Spinal cord (tissue), 10 donors: Measurements from ENCODE around the gene ZNF384. TPM values are rescaled to one million over a fixed set of nuclear protein-coding genes. Genes with fewer than 3 reads are reported as not detected.
"Not testable (repeated sequence)": the region's sequence is repeated elsewhere in the genome, so short reads cannot be mapped to it uniquely, and the experiment has no call there.

Experiments used
- DNase-seq, 6 donors: peaks; one replicate each; pipeline versions ENCODE4 v3.0.0 to v3.0.0-alpha.2; 2013 to 2015; ENCODE audit warnings: low spot score in 6 of 6, low read depth in 4 of 6
- H3K27ac ChIP-seq: one replicate; pipeline ENCODE4 v1.5.1; 2013; ENCODE audit warnings: low read depth, low read length, control low read depth
- H3K27me3 ChIP-seq: one replicate; pipeline ENCODE4 v1.6.1; 2013; ENCODE audit warnings: low read length; ENCODE audit not compliant: control insufficient read depth, insufficient read depth
- H3K36me3 ChIP-seq: one replicate; pipeline ENCODE4 v1.6.1; 2013; ENCODE audit warnings: low read length; ENCODE audit not compliant: control insufficient read depth, insufficient read depth
- H3K4me1 ChIP-seq: one replicate; pipeline ENCODE4 v1.6.1; 2013; ENCODE audit warnings: low read length; ENCODE audit not compliant: control insufficient read depth, insufficient read depth
- H3K4me3 ChIP-seq: one replicate; pipeline ENCODE4 v1.5.1; 2013; ENCODE audit warnings: low read depth, low read length, control low read depth
- H3K9me3 ChIP-seq: one replicate; pipeline ENCODE4 v1.6.1; 2013; ENCODE audit warnings: low read length; ENCODE audit not compliant: control insufficient read depth, insufficient read depth
- WGBS: methylation state at CpG from one replicate; pipeline ENCODE4 v1.1.5; 2013; ENCODE audit warnings: missing lambda C conversion rate; ENCODE audit not compliant: insufficient coverage; 5-methylcytosine and 5-hydroxymethylcytosine counted together
- polyA plus RNA-seq, 2 donors: library from polyadenylated mRNA; unstranded; fragments of 120-200 nt; gene quantifications; one replicate each; pipeline ENCODE4 v1.2.1, GENCODE V29; 2013; ENCODE audit not compliant: insufficient read length in 2 of 2
- total RNA-seq, 2 donors: library from RNA; depleted of rRNA in 1 of 2; stranded (reverse); fragments of 120-200 nt in 1 of 2; fragments of >200 nt in 1 of 2; gene quantifications; one replicate each; pipeline versions ENCODE4 v1.2.3 to v1.2.4, GENCODE V29; 2013 to 2014
- donor health status: healthy.

ZNF384 gene
- total and polyA plus RNA-seq, 4 donors = 14.9 to 80.2 (median 50.2) TPM

- DNase-seq = peak; percentile 91 to 99 (median 96)
- 0% methylated on average over 48 of the region's 49 CpGs for WGBS
- peak within 1 kb of the TSS; percentile 97 for H3K27ac ChIP-seq
- H3K27me3 ChIP-seq = peaks cover 2% of the 10 kb centered on the region
- peaks cover 15% of the 10 kb centered on the region for H3K36me3 ChIP-seq
- no peaks in the 10 kb centered on the region for H3K9me3 ChIP-seq
- peak within 1 kb of the TSS; percentile 98 for H3K4me3 ChIP-seq
- H3K4me1 ChIP-seq = peaks cover 13% of the 10 kb centered on the region
Observed at GRCh38 chr12:6723607-6724408, 34.6 kb upstream of the ZNF384 start, which contains the start of gene COPS7A. COPS7A (plus strand) TSS chr12:6724046; CDS start chr12:6724657, 611 bp downstream.

- Histone ChIP-seq H3K4me3 (no peak overlapping the region), H3K27me3 (peaks cover 2% of the 10 kb centered on the region), H3K4me1 (peaks cover 13% of the 10 kb centered on the region), H3K27ac (no peak overlapping the region), H3K36me3 (peaks cover 7% of the 10 kb centered on the region), H3K9me3 (no peaks in the 10 kb centered on the region)
- no peak for DNase-seq
- WGBS = 100% methylated on average over 1 of the region's 3 CpGs
Observed at GRCh38 chr12:6722863-6723262, 33.7 kb upstream of the ZNF384 start.

- WGBS = 73% methylated on average over 2 of the region's 10 CpGs
Observed at GRCh38 chr12:6716874-6717437, 27.8 kb upstream of the ZNF384 start.

DNA sequence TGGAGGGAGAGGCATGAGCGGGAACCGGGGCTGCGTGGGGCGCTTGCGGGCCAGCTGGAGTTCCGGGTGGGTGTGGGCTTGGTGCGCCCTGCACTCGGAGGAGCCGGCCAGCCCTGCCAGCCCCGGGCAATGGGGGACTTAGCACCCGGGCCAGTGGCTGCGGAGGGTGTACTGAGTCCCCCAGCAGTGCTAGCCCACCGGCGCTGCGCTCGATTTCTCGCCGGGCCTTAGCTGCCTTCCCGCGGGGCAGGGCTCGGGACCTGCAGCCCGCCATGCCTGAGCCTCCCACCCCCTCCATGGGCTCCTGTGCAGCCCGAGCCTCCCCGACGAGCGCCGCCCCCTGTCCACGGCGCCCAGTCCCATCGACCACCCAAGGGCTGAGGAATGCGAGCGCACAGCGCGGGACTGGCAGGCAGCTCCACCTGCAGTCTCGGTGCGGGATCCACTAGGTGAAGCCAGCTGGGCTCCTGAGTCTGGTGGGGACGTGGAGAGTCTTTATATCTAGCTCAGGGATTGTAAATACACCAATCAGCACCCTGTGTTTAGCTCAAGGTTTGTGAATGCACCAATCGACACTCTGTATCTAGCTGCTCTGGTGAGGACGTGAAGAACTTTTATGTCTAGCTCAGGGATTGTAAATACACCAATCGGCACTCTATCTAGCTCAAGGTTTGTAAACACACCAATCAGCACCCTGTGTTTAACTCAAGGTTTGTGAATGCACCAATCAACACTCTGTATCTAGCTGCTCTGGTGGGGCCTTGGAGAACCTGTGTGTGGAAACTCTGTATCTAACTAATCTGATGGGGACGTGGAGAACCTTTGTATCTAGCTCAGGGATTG lies 27.1 kb upstream of the ZNF384 start:
- not testable (repeated sequence) for H3K27me3 ChIP-seq, H3K9me3 ChIP-seq, H3K4me1 ChIP-seq, DNase-seq, H3K27ac ChIP-seq, H3K4me3 ChIP-seq, H3K36me3 ChIP-seq
- 95% methylated on average over 10 of the region's 41 CpGs for WGBS

More at GRCh38 chr12:6716874-6717437, 27.8 kb upstream of the ZNF384 start:
- Histone ChIP-seq H3K27ac (no peak overlapping the region), H3K4me1 (no peaks in the 10 kb centered on the region), H3K36me3 (no peaks in the 10 kb centered on the region), H3K4me3 (no peak overlapping the region), H3K27me3 (peaks cover 2% of the 10 kb centered on the region), H3K9me3 (no peaks in the 10 kb centered on the region)
- no peak for DNase-seq

DNA sequence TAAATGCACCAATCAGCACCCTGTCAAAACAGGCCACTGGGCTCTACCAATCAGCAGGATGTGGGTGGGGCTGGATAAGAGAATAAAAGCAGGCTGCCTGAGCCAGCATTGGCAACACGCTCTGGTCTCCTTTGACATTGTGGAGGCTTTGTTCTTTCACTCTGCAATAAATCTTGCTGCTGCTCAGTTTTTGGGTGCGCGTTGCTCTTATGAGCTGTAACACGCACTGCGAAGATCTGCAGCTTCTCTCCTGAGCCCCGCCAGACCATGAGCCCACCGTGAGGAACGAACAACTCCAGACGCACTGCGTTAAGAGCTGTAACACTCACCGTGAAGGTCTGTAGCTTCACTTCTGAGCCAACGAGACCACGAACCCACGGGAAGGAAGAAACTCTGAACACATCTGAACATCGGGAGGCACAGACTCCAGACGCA lies 19.8 kb upstream of the ZNF384 start:
- Histone ChIP-seq H3K9me3 (no peaks in the 10 kb centered on the region), H3K27ac (no peak overlapping the region), H3K4me3 (no peak overlapping the region), H3K4me1 (no peaks in the 10 kb centered on the region), H3K36me3 (no peaks in the 10 kb centered on the region), H3K27me3 (no peaks in the 10 kb centered on the region)
- 64% methylated on average over 16 of the region's 16 CpGs for WGBS
- DNase-seq = no peak

GRCh38 chr12:6708351-6708750 lies 19.2 kb upstream of the ZNF384 start:
- H3K4me1 ChIP-seq, H3K27ac ChIP-seq, H3K4me3 ChIP-seq, H3K9me3 ChIP-seq, DNase-seq, H3K27me3 ChIP-seq, H3K36me3 ChIP-seq: not testable (repeated sequence)
- 94% methylated on average over 21 of the region's 21 CpGs for WGBS

GRCh38 chr12:6703631-6704030 lies 14.5 kb upstream of the ZNF384 start:
- H3K9me3 ChIP-seq = no peaks in the 10 kb centered on the region
- WGBS = 14% methylated on average over 10 of the region's 10 CpGs
- no peak for DNase-seq
- H3K36me3 ChIP-seq = no peaks in the 10 kb centered on the region
- no peak overlapping the region for H3K27ac ChIP-seq
- peaks cover 20% of the 10 kb centered on the region for H3K27me3 ChIP-seq
- H3K4me1 ChIP-seq = peaks cover 21% of the 10 kb centered on the region
- no peak overlapping the region for H3K4me3 ChIP-seq

- 25% methylated on average over 13 of the region's 13 CpGs for WGBS
- peak overlapping the region; percentile 25 for H3K27ac ChIP-seq
- peaks cover 20% of the 10 kb centered on the region for H3K27me3 ChIP-seq
- H3K4me1 ChIP-seq = peaks cover 21% of the 10 kb centered on the region
- peaks cover 16% of the 10 kb centered on the region for H3K36me3 ChIP-seq
- no peaks in the 10 kb centered on the region for H3K9me3 ChIP-seq
- no peak for DNase-seq
- H3K4me3 ChIP-seq = peak overlapping the region; percentile 58
Observed at GRCh38 chr12:6701078-6701768, 12.0 kb upstream of the ZNF384 start.

- DNase-seq = peak in 3 of 6 donors; percentile 46 to 89 (median 87)
- WGBS = 0% methylated on average over 38 of the region's 43 CpGs
- peaks cover 20% of the 10 kb centered on the region for H3K27me3 ChIP-seq
Observed at GRCh38 chr12:6700646-6701051, 11.5 kb upstream of the ZNF384 start, which contains the start of gene PIANP. PIANP (minus strand) TSS chr12:6700815; CDS start chr12:6698061, 2,754 bp downstream.

More at GRCh38 chr12:6700646-6701051, 11.5 kb upstream of the ZNF384 start, which contains the start of gene PIANP:
- Histone ChIP-seq H3K27ac (peak within 1 kb of the TSS; percentile 25), H3K4me1 (peaks cover 21% of the 10 kb centered on the region), H3K4me3 (peak within 1 kb of the TSS; percentile 58), H3K36me3 (peaks cover 22% of the 10 kb centered on the region), H3K9me3 (no peaks in the 10 kb centered on the region)
